Measurements from ENCODE around the gene MXI1. TPM values are rescaled to one million over a fixed set of nuclear protein-coding genes. Genes with fewer than 3 reads are reported as not detected.

The MXI1 gene
- total RNA-seq, 1 donor from 2014 or later, result 31.5 TPM

GRCh38 chr10:110225756-110226542, 18.5 kb downstream of the MXI1 start:
- Mint-ChIP-seq H3K27ac (ENCODE audit: unreplicated experiment) (peak overlapping the region; percentile 84), H3K4me3 (ENCODE audit: unreplicated experiment) (peak overlapping the region; percentile 91), H3K27me3 (ENCODE audit: low read depth, unreplicated experiment) (no peaks in the 10 kb centered on the region), H3K4me1 (ENCODE audit: low read depth, unreplicated experiment) (peaks cover 28% of the 10 kb centered on the region), H3K9me3 (ENCODE audit: unreplicated experiment) (no peaks in the 10 kb centered on the region), H3K36me3 (ENCODE audit: low read depth, unreplicated experiment) (peaks cover 3% of the 10 kb centered on the region)
- Histone ChIP-seq H3K9me3 (ENCODE audit: insufficient read depth, low read depth, low read length) (no peaks in the 10 kb centered on the region), H3K4me1 (ENCODE audit: insufficient read depth, low read length) (peaks cover 15% of the 10 kb centered on the region), H3K4me2 (ENCODE audit: low read length) (peak overlapping the region; percentile 85), H3K36me3 (ENCODE audit: insufficient read depth, low read length) (no peaks in the 10 kb centered on the region), H3K4me3 (ENCODE audit: insufficient read depth, low read depth, low read length) (peak overlapping the region; percentile 67), H3K27me3 (ENCODE audit: insufficient read depth, low read length) (no peaks in the 10 kb centered on the region), H4K20me1 (ENCODE audit: insufficient read depth, low read length) (no peaks in the 10 kb centered on the region), H3K27ac (ENCODE audit: low read depth, low read length) (peak overlapping the region; percentile 26), H3K9ac (ENCODE audit: low read length) (peak overlapping the region; percentile 75), H2AFZ (ENCODE audit: low read depth, low read length) (peak overlapping the region; percentile 92), H3K79me2 (ENCODE audit: insufficient read depth, low read length) (no peaks in the 10 kb centered on the region)
- DNase-seq (ENCODE audit: low read depth) (peak; percentile 85), FAIRE-seq (no peak)
- TF ChIP-seq EZH2 (IDR thresholded peaks at IDR 0.05; ENCODE audit: insufficient read depth, low read length) (no peak), CTCF (IDR thresholded peaks at IDR 0.05; ENCODE audit: insufficient read depth, low read depth, low read length) (peak; percentile 20)

- H3K27ac ChIP-seq (ENCODE audit: low read depth, low read length), result peak overlapping the region; percentile 26
These were observed 19.1 kb downstream of the MXI1 start for GRCh38 chr10:110226543-110226925.

More at GRCh38 chr10:110226543-110226925, 19.1 kb downstream of the MXI1 start:
- peak overlapping the region; percentile 85 for H3K4me2 ChIP-seq (ENCODE audit: low read length)
- no peak for TF ChIP-seq EZH2 (IDR thresholded peaks at IDR 0.05; ENCODE audit: insufficient read depth, low read length)
- no peak for TF ChIP-seq CTCF (IDR thresholded peaks at IDR 0.05; ENCODE audit: insufficient read depth, low read depth, low read length)
- H3K79me2 ChIP-seq (ENCODE audit: insufficient read depth, low read length), result no peaks in the 10 kb centered on the region
- H3K4me3 ChIP-seq (ENCODE audit: insufficient read depth, low read depth, low read length), result no peak overlapping the region
- H3K27me3 ChIP-seq (ENCODE audit: insufficient read depth, low read length), result no peaks in the 10 kb centered on the region
- FAIRE-seq (no peak), DNase-seq (ENCODE audit: low read depth) (peak; percentile 89)
- H3K9me3 ChIP-seq (ENCODE audit: insufficient read depth, low read depth, low read length), result no peaks in the 10 kb centered on the region
- Mint-ChIP-seq H3K27me3 (ENCODE audit: low read depth, unreplicated experiment) (no peaks in the 10 kb centered on the region), H3K36me3 (ENCODE audit: low read depth, unreplicated experiment) (peaks cover 3% of the 10 kb centered on the region), H3K9me3 (ENCODE audit: unreplicated experiment) (no peaks in the 10 kb centered on the region), H3K4me1 (ENCODE audit: low read depth, unreplicated experiment) (peaks cover 26% of the 10 kb centered on the region), H3K27ac (ENCODE audit: unreplicated experiment) (no peak overlapping the region), H3K4me3 (ENCODE audit: unreplicated experiment) (peak overlapping the region; percentile 91)
- H3K9ac ChIP-seq (ENCODE audit: low read length), result peak overlapping the region; percentile 75
- no peak overlapping the region for H2AFZ ChIP-seq (ENCODE audit: low read depth, low read length)
- no peaks in the 10 kb centered on the region for H3K36me3 ChIP-seq (ENCODE audit: insufficient read depth, low read length)
- H4K20me1 ChIP-seq (ENCODE audit: insufficient read depth, low read length), result no peaks in the 10 kb centered on the region
- peaks cover 11% of the 10 kb centered on the region for H3K4me1 ChIP-seq (ENCODE audit: insufficient read depth, low read length)
